CD4-positive, CD25-positive, alpha-beta regulatory T cell (primary cell): ENCODE results near the gene CCDC40. TPM values are rescaled to one million over a fixed set of nuclear protein-coding genes. Genes with fewer than 3 reads are reported as not detected.

Experiments used
- ATAC-seq, 2 donors: fragments of 150-1000 bp; cut with Tn5 transposase; one replicate each; pipeline ENCODE4 v1.10.0; 2021; ENCODE audit warnings: low read depth in 2 of 2, moderate number of reproducible peaks in 2 of 2, moderate library complexity in 1 of 2
- DNase-seq, 3 donors: peaks; one replicate each; pipeline versions ENCODE4 v3.0.0 to v3.0.0-alpha.2; 2012 to 2022; ENCODE audit warnings: mixed read lengths in 1 of 3
- H3K27ac ChIP-seq: one replicate; pipeline ENCODE4 v1.7.0; 2013; ENCODE audit warnings: mild to moderate bottlenecking, low read length; ENCODE audit not compliant: insufficient read depth, poor library complexity, severe bottlenecking
- H3K27me3 ChIP-seq: one replicate; pipeline ENCODE4 v1.7.0; 2013; ENCODE audit warnings: low read length; ENCODE audit not compliant: control insufficient read depth, insufficient read depth
- H3K36me3 ChIP-seq: one replicate; pipeline ENCODE4 v1.7.0; 2013; ENCODE audit warnings: mild to moderate bottlenecking, low read length, moderate library complexity; ENCODE audit not compliant: control insufficient read depth, insufficient read depth
- H3K4me1 ChIP-seq: 2 replicates; pipeline ENCODE4 v1.7.0; 2013; ENCODE audit warnings: mild to moderate bottlenecking, low read length; ENCODE audit not compliant: insufficient read depth, control insufficient read depth, poor library complexity, severe bottlenecking
- H3K4me3 ChIP-seq: one replicate; pipeline ENCODE4 v1.7.0; 2013; ENCODE audit warnings: low read depth, mild to moderate bottlenecking, low read length, moderate library complexity
- H3K9me3 ChIP-seq, 2 experiments: 1 replicate in 1 of 2; 2 replicates in 1 of 2; pipeline ENCODE4 v1.7.0; 2013; ENCODE audit warnings: low read length in 2 of 2, mild to moderate bottlenecking in 1 of 2, moderate library complexity in 1 of 2; ENCODE audit not compliant: control insufficient read depth in 2 of 2
- H3K27ac Mint-ChIP-seq, 3 donors: one replicate each; pipeline ENCODE4 v1.8.0; 2020 to 2022; ENCODE audit warnings: mild to moderate bottlenecking in 3 of 3, mixed read lengths in 3 of 3, moderate library complexity in 2 of 3
- H3K27me3 Mint-ChIP-seq: one replicate; pipeline ENCODE4 v1.8.0; 2022; ENCODE audit warnings: mild to moderate bottlenecking, mixed read lengths
- H3K36me3 Mint-ChIP-seq: one replicate; pipeline ENCODE4 v1.8.0; 2020; ENCODE audit warnings: mixed read lengths
- H3K4me1 Mint-ChIP-seq, 4 donors: one replicate each; pipeline ENCODE4 v1.8.0; 2020 to 2022; ENCODE audit warnings: mixed read lengths in 4 of 4, mild to moderate bottlenecking in 1 of 4
- H3K4me3 Mint-ChIP-seq, 4 donors: one replicate each; pipeline ENCODE4 v1.8.0; 2020 to 2022; ENCODE audit warnings: mild to moderate bottlenecking in 4 of 4, mixed read lengths in 4 of 4, moderate library complexity in 3 of 4
- H3K9me3 Mint-ChIP-seq, 7 donors: one replicate each; pipeline ENCODE4 v1.8.0; 2020 to 2022; ENCODE audit warnings: mixed read lengths in 7 of 7, mild to moderate bottlenecking in 3 of 7, moderate library complexity in 2 of 7
- polyA plus RNA-seq, 4 donors: library from polyadenylated mRNA; unstranded; fragments of 300-500 nt; fragmentation: Illumina TruSeq; gene quantifications; one replicate each; pipeline ENCODE4 v1.2.3, GENCODE V29; 2021
- total RNA-seq: library from RNA; stranded (reverse); gene quantifications from one replicate; pipeline ENCODE4 v1.2.3, GENCODE V29; 2022

The CCDC40 gene
- total and polyA plus RNA-seq, 5 donors from 2014 or later: 0.32 TPM; not detected in 4

DNA sequence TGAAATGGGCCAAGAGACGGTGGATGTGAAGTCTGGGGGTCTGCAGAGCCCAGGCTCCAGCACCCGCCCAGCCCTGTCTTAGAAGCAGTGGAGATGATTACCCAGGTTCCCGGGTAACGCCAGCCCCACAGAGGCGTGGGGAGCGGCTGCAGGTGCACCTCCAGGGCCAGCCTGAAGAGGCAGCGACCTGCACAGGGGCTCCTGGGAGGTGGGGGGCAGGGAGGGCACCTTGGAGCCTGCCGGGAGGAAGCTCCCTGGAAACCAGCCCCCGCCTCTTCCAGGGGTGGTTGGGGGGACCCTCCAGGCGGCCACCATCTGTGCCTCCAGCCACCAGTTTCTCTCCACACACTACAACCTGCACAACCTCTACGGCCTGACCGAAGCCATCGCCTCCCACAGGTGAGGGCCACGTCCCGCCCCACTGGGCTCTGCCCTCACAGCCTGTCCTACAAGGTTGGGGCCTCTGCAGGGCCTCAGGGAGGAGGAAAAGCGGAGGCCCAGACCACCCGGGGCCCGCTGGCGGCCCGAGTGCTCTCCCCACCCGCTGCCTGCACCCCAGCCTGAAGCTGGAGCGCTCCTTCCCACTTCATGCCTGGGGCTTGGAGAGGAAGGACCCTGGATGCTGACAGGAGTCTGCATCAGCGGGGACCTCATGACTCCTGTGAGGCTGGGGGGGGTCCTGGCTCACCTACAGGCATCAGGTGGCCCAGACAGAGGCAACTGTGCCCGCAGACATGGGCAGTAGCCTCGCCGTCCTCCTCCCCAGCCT is 75.4 kb downstream of the CCDC40 start:
- H3K9me3 Mint-ChIP-seq: peaks cover 0 to 7% (median 0%) of the 10 kb centered on the region in 7 donors
- Histone ChIP-seq H3K27me3 (no peaks in the 10 kb centered on the region), H3K4me1 (no peaks in the 10 kb centered on the region), H3K36me3 (no peaks in the 10 kb centered on the region), H3K4me3 (no peak overlapping the region), H3K9me3 (no peaks in the 10 kb centered on the region), H3K27ac (no peak overlapping the region)
- no peak overlapping the region for H3K4me3 Mint-ChIP-seq
- peaks cover 7% of the 10 kb centered on the region for H3K36me3 Mint-ChIP-seq
- ATAC-seq: no peak
- DNase-seq: no peak
- no peaks in the 10 kb centered on the region for H3K27me3 Mint-ChIP-seq
- no peak overlapping the region for H3K27ac Mint-ChIP-seq
- H3K4me1 Mint-ChIP-seq: no peaks in the 10 kb centered on the region

DNA sequence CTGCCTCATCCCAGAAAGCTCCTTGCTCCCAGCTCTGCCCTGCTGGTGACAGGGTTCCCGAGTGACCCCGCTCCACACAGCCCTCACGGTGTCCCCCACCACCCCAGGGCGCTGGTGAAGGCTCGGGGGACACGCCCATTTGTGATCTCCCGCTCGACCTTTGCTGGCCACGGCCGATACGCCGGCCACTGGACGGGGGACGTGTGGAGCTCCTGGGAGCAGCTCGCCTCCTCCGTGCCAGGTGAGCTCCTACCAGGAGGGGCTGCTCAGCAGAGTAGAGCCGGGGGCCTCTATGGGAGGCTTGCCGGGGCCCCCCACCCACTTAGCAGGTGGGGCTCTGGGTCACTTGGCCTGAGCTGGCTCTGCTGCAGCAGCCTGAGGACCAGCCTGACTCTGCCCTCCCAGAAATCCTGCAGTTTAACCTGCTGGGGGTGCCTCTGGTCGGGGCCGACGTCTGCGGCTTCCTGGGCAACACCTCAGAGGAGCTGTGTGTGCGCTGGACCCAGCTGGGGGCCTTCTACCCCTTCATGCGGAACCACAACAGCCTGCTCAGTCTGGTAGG is 76.1 kb downstream of the CCDC40 start:
- Mint-ChIP-seq H3K4me1 (no peaks in the 10 kb centered on the region), H3K4me3 (no peak overlapping the region)
- no peak for DNase-seq

DNA sequence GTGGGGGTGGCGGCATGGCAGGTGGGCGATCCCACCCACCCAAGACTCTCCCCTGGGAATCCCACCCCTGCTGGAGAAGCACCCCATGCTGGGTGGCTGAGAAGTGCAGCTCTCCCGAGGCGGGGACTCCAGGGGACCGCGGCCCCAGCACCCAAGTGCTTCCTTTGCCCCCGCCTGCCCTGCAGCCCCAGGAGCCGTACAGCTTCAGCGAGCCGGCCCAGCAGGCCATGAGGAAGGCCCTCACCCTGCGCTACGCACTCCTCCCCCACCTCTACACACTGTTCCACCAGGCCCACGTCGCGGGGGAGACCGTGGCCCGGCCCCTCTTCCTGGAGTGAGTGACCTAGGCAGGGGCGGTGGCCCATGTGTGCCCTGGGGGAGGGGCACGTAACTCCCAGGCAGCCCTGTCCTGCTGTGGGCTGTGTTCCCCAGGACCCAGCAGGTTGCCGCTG is 76.6 kb downstream of the CCDC40 start:
- H3K4me1 Mint-ChIP-seq: no peaks in the 10 kb centered on the region
- ATAC-seq (no peak), DNase-seq (no peak)
- H3K36me3 ChIP-seq: no peaks in the 10 kb centered on the region
- no peak overlapping the region for H3K4me3 Mint-ChIP-seq
- peaks cover 0 to 7% (median 0%) of the 10 kb centered on the region in 7 donors for H3K9me3 Mint-ChIP-seq
- no peaks in the 10 kb centered on the region for H3K9me3 ChIP-seq
- H3K36me3 Mint-ChIP-seq: peaks cover 7% of the 10 kb centered on the region
- H3K4me3 ChIP-seq: no peak overlapping the region
- H3K27ac Mint-ChIP-seq: no peak overlapping the region
- H3K27me3 Mint-ChIP-seq: no peaks in the 10 kb centered on the region
- no peaks in the 10 kb centered on the region for H3K27me3 ChIP-seq
- H3K27ac ChIP-seq: no peak overlapping the region
- H3K4me1 ChIP-seq: no peaks in the 10 kb centered on the region

More for the DNA sequence above, 76.1 kb downstream of the CCDC40 start:
- H3K27me3 Mint-ChIP-seq: no peaks in the 10 kb centered on the region
- no peak for ATAC-seq
- H3K36me3 Mint-ChIP-seq: peaks cover 7% of the 10 kb centered on the region
- H3K27ac Mint-ChIP-seq: no peak overlapping the region
- Histone ChIP-seq H3K4me1 (no peaks in the 10 kb centered on the region), H3K4me3 (no peak overlapping the region), H3K27ac (no peak overlapping the region), H3K27me3 (no peaks in the 10 kb centered on the region), H3K9me3 (no peaks in the 10 kb centered on the region), H3K36me3 (no peaks in the 10 kb centered on the region)
- H3K9me3 Mint-ChIP-seq: peaks cover 0 to 7% (median 0%) of the 10 kb centered on the region in 7 donors

DNA sequence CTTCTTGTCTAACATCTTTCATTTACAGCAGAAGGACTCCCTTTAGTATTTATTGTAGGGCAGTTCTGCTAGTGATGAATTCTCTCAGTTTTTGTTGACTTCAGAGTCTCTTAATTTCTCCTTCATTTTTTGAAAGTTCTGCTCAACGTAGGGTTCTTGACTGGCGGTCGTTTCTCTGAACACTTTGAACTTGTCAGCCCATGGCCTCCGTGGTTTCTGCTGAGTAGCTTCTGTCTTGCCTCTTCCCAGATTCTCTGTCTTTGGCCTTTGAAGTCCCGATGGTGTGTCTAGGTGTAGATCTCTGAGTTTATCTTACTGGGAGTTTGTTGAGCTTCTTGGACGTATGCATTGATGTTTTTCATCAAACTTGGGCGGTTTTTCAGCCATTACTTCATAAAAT is 78.3 kb downstream of the CCDC40 start:
- no peaks in the 10 kb centered on the region for H3K9me3 ChIP-seq
- peak overlapping the region in 1 of 3 donors; percentile 14 for H3K27ac Mint-ChIP-seq
- H3K36me3 Mint-ChIP-seq: peaks cover 7% of the 10 kb centered on the region
- H3K4me1 ChIP-seq: no peaks in the 10 kb centered on the region
- peaks cover 0 to 7% (median 0%) of the 10 kb centered on the region in 7 donors for H3K9me3 Mint-ChIP-seq
- no peak overlapping the region for H3K4me3 ChIP-seq
- H3K4me3 Mint-ChIP-seq: no peak overlapping the region
- DNase-seq (no peak), ATAC-seq (no peak)
- H3K36me3 ChIP-seq: no peaks in the 10 kb centered on the region
- H3K27me3 Mint-ChIP-seq: no peaks in the 10 kb centered on the region
- H3K27ac ChIP-seq: no peak overlapping the region
- H3K27me3 ChIP-seq: no peaks in the 10 kb centered on the region
- H3K4me1 Mint-ChIP-seq: no peaks in the 10 kb centered on the region

DNA sequence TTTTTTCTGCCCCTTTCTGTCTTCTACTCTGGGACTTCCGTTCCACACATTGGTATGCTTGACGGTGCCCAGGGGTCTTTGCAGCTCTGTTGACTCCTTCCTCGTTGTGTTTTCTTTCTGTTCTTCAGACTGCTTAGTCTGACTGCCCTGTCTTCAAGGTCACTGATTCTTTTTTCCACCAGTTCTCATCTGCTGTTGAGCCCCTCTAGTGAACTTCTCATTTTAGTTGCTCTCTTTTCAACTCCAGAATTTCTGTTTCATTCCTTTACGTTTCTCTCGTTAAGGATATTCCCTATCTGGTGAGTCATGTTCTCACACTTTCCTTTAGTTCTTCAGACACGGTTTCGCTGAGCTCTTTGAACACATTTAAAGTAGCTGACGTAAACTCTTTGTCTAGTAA is 78.7 kb downstream of the CCDC40 start:
- Histone ChIP-seq H3K36me3 (no peaks in the 10 kb centered on the region), H3K4me3 (no peak overlapping the region), H3K4me1 (no peaks in the 10 kb centered on the region), H3K27ac (no peak overlapping the region), H3K27me3 (no peaks in the 10 kb centered on the region), H3K9me3 (no peaks in the 10 kb centered on the region)
- no peak for DNase-seq
- no peaks in the 10 kb centered on the region for H3K27me3 Mint-ChIP-seq
- peaks cover 0 to 7% (median 0%) of the 10 kb centered on the region in 7 donors for H3K9me3 Mint-ChIP-seq
- no peaks in the 10 kb centered on the region for H3K4me1 Mint-ChIP-seq
- no peak for ATAC-seq
- H3K4me3 Mint-ChIP-seq: no peak overlapping the region
- H3K36me3 Mint-ChIP-seq: peaks cover 7% of the 10 kb centered on the region
- H3K27ac Mint-ChIP-seq: peak overlapping the region in 1 of 3 donors; percentile 14

DNA sequence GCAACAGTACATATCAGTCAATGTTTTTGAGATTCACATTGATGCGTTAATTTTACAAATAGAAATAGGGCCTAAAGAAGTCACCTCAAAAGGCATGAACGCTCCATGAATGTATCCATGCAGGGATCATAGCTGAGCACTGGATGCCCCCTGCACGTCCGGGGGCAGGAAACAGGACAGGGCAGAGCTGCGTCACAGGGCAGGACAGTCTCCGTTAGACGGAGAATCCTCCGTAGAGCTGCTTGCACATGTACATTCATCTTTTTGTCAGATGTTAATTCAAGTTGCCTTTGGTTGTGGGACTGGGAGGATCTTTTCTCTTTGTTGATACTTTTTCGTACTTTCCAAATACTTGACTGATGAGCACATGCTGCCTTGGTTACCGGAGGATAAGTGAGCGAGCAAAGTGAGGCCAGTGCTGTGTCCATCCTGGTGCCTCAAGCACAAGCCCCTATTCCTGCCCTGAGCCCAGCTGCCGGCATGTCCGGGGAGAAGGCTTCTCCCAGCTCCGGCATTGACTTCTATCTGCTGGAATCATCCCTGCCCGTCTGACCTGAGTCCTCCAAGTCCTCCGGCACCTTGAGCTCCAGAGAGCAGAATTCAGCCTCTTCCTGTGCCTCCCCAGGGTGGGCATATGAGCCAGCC is 80.0 kb downstream of the CCDC40 start:
- Histone ChIP-seq H3K4me3 (no peak overlapping the region), H3K27ac (no peak overlapping the region), H3K27me3 (no peaks in the 10 kb centered on the region), H3K4me1 (no peaks in the 10 kb centered on the region), H3K9me3 (no peaks in the 10 kb centered on the region), H3K36me3 (no peaks in the 10 kb centered on the region)
- Mint-ChIP-seq H3K36me3 (peaks cover 7% of the 10 kb centered on the region), H3K4me3 (no peak overlapping the region), H3K4me1 (no peaks in the 10 kb centered on the region), H3K27ac (no peak overlapping the region), H3K27me3 (no peaks in the 10 kb centered on the region), H3K9me3 (peaks cover 0 to 7% (median 0%) of the 10 kb centered on the region in 7 donors)
- ATAC-seq (no peak), DNase-seq (no peak)

DNA sequence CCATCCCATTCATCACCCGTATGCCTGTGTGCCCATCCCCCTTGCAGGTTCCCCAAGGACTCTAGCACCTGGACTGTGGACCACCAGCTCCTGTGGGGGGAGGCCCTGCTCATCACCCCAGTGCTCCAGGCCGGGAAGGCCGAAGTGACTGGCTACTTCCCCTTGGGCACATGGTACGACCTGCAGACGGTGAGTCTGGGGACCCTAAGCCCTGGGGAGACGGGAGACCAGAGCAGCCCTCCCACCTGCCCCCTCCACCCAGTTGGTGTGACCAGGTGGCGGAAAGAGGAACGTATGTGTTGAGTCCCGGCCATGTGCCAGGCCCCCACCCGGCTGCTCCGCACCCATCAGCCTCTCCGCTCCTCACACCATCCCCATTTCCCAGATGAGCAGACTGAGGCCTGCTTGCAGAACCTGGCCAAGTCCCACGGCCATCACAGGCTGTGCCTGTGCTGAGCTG is 80.5 kb downstream of the CCDC40 start:
- no peaks in the 10 kb centered on the region for H3K27me3 Mint-ChIP-seq
- no peaks in the 10 kb centered on the region for H3K4me1 Mint-ChIP-seq
- H3K9me3 ChIP-seq: no peaks in the 10 kb centered on the region
- no peaks in the 10 kb centered on the region for H3K36me3 ChIP-seq
- no peaks in the 10 kb centered on the region for H3K27me3 ChIP-seq
- peaks cover 0 to 7% (median 0%) of the 10 kb centered on the region in 7 donors for H3K9me3 Mint-ChIP-seq
- peaks cover 7% of the 10 kb centered on the region for H3K36me3 Mint-ChIP-seq
- H3K4me3 Mint-ChIP-seq: no peak overlapping the region
- H3K27ac ChIP-seq: no peak overlapping the region
- DNase-seq: no peak
- H3K4me3 ChIP-seq: no peak overlapping the region
- ATAC-seq: no peak
- no peak overlapping the region for H3K27ac Mint-ChIP-seq
- H3K4me1 ChIP-seq: no peaks in the 10 kb centered on the region
